ENCODE results near the gene TRDMT1. TPM values are rescaled to one million over a fixed set of nuclear protein-coding genes. Genes with fewer than 3 reads are reported as not detected.

The TRDMT1 gene
- total RNA-seq, 6 experiments from 2014 or later = 6.8 to 13.0 (median 8.6) TPM

DNA sequence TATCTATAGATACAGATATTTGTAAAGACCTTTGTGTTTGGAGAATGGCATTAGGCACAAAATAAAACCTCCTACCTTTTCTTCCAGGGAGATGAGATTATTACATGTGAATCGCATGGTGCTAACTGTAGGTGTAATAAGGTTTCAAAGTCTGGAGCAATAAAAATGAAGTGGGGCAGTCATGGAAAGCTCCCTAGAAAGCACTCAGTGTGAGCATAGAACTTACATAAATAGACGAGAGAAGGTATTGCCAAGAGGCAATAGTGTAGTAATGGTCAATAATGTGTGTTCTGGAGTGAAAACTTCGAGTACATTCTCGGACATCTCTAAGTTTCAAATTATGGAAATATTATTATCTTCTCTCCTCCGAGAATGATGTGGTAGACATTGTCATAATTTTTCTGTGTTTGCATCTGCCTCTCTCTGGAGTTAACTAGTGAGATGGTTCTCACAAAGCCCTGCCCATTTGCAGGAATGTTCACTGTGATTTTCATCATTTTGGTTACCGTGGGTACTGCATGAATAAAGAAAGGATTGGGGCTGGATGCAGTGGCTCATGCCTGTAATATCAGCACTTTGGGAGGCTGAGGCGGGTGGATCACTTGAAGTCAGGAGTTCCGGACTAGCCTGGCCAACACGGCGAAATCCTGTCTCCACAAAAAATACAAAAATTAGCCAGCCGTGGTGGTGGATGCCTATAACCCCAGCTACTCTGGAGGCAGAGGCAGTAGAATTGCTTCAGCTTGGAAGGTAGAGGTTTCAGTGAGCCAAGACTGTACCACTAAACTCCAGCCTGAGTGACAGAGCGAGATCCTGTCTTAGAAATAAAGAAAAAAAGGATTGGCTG, 37.2 kb upstream of the TRDMT1 start:
- Mint-ChIP-seq H3K4me1 (ENCODE audit: low read depth) (peaks cover 53% of the 10 kb centered on the region), H3K27me3 (ENCODE audit: insufficient read depth) (peaks cover 68% of the 10 kb centered on the region), H3K36me3 (ENCODE audit: low read depth) (peaks cover 34% of the 10 kb centered on the region), H3K4me3 (peak overlapping the region; percentile 100), H3K9me3 (peaks cover 42% of the 10 kb centered on the region), H3K27ac (peak overlapping the region; percentile 100)
- TF ChIP-seq, protein P1, sequence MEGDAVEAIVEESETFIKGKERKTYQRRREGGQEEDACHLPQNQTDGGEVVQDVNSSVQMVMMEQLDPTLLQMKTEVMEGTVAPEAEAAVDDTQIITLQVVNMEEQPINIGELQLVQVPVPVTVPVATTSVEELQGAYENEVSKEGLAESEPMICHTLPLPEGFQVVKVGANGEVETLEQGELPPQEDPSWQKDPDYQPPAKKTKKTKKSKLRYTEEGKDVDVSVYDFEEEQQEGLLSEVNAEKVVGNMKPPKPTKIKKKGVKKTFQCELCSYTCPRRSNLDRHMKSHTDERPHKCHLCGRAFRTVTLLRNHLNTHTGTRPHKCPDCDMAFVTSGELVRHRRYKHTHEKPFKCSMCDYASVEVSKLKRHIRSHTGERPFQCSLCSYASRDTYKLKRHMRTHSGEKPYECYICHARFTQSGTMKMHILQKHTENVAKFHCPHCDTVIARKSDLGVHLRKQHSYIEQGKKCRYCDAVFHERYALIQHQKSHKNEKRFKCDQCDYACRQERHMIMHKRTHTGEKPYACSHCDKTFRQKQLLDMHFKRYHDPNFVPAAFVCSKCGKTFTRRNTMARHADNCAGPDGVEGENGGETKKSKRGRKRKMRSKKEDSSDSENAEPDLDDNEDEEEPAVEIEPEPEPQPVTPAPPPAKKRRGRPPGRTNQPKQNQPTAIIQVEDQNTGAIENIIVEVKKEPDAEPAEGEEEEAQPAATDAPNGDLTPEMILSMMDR (IDR thresholded peaks at IDR 0.05) = no peak
- DNase-seq = peak; percentile 92

DNA sequence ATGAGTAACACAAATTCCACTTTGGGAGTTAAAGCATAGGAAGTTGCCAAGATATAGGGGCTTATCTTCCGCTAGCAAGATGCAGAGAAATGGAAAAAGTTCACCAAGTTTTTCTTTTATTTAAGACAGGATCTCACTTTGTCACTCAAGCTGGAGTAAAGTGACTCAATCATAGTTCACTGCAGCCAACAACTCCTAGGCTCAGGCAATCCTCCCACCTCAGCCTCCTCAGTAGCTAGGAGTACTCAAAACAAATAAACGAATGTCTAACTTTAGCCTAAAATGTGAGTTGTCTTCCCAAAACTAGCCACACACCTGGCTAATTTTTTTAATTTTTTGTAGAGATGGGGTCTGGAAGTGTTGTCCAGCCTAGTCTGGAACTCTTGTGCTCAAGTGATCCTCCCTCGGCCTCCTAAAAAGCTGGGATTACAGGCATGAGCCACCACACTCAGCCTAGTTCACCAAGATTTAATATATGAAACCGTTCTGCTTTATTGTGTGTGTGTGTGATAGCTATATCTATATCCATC, 36.5 kb upstream of the TRDMT1 start:
- DNase-seq = peak; percentile 63
- TF ChIP-seq, protein P1 (IDR thresholded peaks at IDR 0.05) = no peak
- H3K36me3 Mint-ChIP-seq (ENCODE audit: low read depth) = peaks cover 41% of the 10 kb centered on the region
- H3K4me3 Mint-ChIP-seq = peak overlapping the region; percentile 100
- peaks cover 75% of the 10 kb centered on the region for H3K27me3 Mint-ChIP-seq (ENCODE audit: insufficient read depth)
- H3K9me3 Mint-ChIP-seq = peaks cover 47% of the 10 kb centered on the region
- peaks cover 59% of the 10 kb centered on the region for H3K4me1 Mint-ChIP-seq (ENCODE audit: low read depth)
- H3K27ac Mint-ChIP-seq = peak overlapping the region; percentile 100

DNA sequence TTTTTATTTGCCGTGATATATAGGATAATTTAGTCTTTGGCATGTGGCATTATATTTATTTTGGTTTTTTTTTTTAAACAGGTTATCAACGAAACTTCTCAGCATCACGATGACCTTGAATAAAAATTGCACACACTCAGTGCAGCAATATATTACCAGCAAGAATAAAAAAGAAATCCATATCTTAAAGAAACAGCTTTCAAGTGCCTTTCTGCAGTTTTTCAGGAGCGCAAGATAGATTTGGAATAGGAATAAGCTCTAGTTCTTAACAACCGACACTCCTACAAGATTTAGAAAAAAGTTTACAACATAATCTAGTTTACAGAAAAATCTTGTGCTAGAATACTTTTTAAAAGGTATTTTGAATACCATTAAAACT, 35.7 kb upstream of the TRDMT1 start:
- DNase-seq = no peak
- Mint-ChIP-seq H3K27me3 (ENCODE audit: insufficient read depth) (peaks cover 84% of the 10 kb centered on the region), H3K9me3 (peaks cover 48% of the 10 kb centered on the region), H3K27ac (peak overlapping the region; percentile 100), H3K4me3 (peak overlapping the region; percentile 100), H3K4me1 (ENCODE audit: low read depth) (peaks cover 66% of the 10 kb centered on the region), H3K36me3 (ENCODE audit: low read depth) (peaks cover 48% of the 10 kb centered on the region)
- TF ChIP-seq, protein P1 (IDR thresholded peaks at IDR 0.05) = no peak

DNA sequence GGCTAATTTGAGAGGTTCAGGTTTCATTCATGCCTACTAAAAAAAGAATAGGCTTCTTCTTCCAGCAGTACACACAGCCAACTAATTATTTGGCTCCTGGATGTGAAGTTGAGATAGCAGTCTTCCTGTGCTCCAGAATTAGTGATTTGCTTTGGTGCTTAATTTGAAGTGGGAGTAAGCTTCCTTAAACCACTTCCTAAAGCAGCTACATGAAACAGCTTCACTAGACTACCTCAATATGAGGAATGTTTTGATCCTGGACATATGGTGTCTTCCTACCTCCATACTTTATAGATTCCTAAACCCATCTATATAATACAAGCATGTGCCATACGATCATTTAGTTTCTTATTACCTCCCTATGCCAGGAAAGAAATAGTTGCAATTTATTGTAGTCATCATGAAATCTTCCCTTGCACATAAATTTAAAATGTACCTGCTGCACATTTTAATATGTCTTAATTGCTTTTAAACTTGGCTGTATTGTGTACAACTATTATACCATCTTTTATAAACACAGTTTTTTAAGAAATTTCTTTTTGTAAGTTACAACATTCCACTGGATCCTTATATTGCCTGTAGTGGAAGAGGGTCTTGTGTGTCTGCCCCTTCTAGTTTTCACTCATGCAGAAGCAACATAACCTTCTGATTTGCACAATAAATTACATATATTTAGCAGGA, 35.1 kb upstream of the TRDMT1 start:
- Mint-ChIP-seq H3K4me3 (peak overlapping the region; percentile 100), H3K9me3 (peaks cover 54% of the 10 kb centered on the region), H3K36me3 (ENCODE audit: low read depth) (peaks cover 53% of the 10 kb centered on the region), H3K4me1 (ENCODE audit: low read depth) (peaks cover 71% of the 10 kb centered on the region), H3K27me3 (ENCODE audit: insufficient read depth) (peaks cover 89% of the 10 kb centered on the region), H3K27ac (peak overlapping the region; percentile 100)
- TF ChIP-seq, protein P1 (IDR thresholded peaks at IDR 0.05) = no peak
- DNase-seq = no peak

DNA sequence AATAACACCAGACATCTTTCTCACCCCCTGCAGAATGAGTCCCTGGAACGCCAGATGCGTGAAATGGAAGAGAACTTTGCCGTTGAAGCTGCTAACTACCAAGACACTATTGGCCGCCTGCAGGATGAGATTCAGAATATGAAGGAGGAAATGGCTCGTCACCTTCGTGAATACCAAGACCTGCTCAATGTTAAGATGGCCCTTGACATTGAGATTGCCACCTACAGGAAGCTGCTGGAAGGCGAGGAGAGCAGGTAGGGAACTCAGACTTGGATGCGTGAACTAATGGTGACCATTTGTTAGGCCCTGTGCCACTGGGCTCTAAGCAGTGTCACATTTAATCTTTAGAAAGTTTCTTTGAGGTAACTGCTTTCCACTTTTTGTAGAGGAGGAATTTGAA, 33.7 kb upstream of the TRDMT1 start:
- TF ChIP-seq, protein P1 (IDR thresholded peaks at IDR 0.05) = peak; percentile 56
- peaks cover 95% of the 10 kb centered on the region for H3K27me3 Mint-ChIP-seq (ENCODE audit: insufficient read depth)
- peak overlapping the region; percentile 100 for H3K27ac Mint-ChIP-seq
- H3K9me3 Mint-ChIP-seq = peaks cover 64% of the 10 kb centered on the region
- peak overlapping the region; percentile 100 for H3K4me3 Mint-ChIP-seq
- H3K36me3 Mint-ChIP-seq (ENCODE audit: low read depth) = peaks cover 68% of the 10 kb centered on the region
- peaks cover 74% of the 10 kb centered on the region for H3K4me1 Mint-ChIP-seq (ENCODE audit: low read depth)
- no peak for DNase-seq
